Upper lobe of right lung (tissue), 1 donor: ENCODE measurements around the gene TIMM9. TPM values are rescaled to one million over a fixed set of nuclear protein-coding genes. Genes with fewer than 3 reads are reported as not detected.

ENCODE experiments used
- ATAC-seq: fragments of 200-7000 bp; cut with Tn5 transposase; one replicate; pipeline ENCODE4 v1.9.1; 2020; ENCODE audit warnings: mild to moderate bottlenecking, moderate library complexity
- DNase-seq: peaks from one replicate; pipeline ENCODE4 v3.0.0-alpha.2; 2020
- H3K27ac ChIP-seq: fragments of 200-600 bp; one replicate; pipeline ENCODE4 v1.8.0; 2022
- H3K27me3 ChIP-seq: fragments of 200-600 bp; one replicate; pipeline ENCODE4 v1.8.0; 2022; ENCODE audit warnings: mild to moderate bottlenecking
- H3K36me3 ChIP-seq: fragments of 200-600 bp; one replicate; pipeline ENCODE4 v1.8.0; 2022
- H3K4me1 ChIP-seq: fragments of 200-600 bp; one replicate; pipeline ENCODE4 v1.8.0; 2022
- H3K4me3 ChIP-seq: fragments of 200-600 bp; one replicate; pipeline ENCODE4 v1.8.0; 2022; ENCODE audit warnings: mild to moderate bottlenecking
- H3K9me3 ChIP-seq: fragments of 200-600 bp; one replicate; pipeline ENCODE4 v1.8.0; 2022
- CTCF ChIP-seq: fragments of 200-600 bp; IDR thresholded peaks from one replicate; pipeline ENCODE4 v1.8.0; 2022; ENCODE audit warnings: antibody characterized with exemption
- intact Hi-C: fragments of 100-400 bp; cut with DNase I; formaldehyde crosslinking; loops from one replicate; pipeline ENCODE4 v1.11.0; 2022
- total RNA-seq: library from RNA; stranded (reverse); fragmentation: NEBNext Ultra II Directional; extraction: Animal tissue kit (Norgen Biotek cat#: 25700); gene quantifications from one replicate; pipeline ENCODE4 v1.2.1, GENCODE V29; 2021
- donor health status: DM: no; HTN: yes; CAD: no; lungs with severe emphysema.

TIMM9 gene
- total RNA-seq, 1 donor from 2014 or later: 24.9 TPM

GRCh38 chr14:58395812-58396788 is 31.2 kb downstream of the TIMM9 start, which contains the start of gene TOMM20L:
Gene TOMM20L (plus strand): TSS chr14:58395930. CDS start chr14:58395958, 28 bp downstream.
- no peaks in the 10 kb centered on the region for H3K36me3 ChIP-seq
- DNase-seq: peak; percentile 89
- no peaks in the 10 kb centered on the region for H3K27me3 ChIP-seq
- peak; percentile 98 for ATAC-seq
- peak; percentile 89 for TF ChIP-seq CTCF
- H3K4me3 ChIP-seq: peak within 1 kb of the TSS; percentile 61
- peaks cover 6% of the 10 kb centered on the region for H3K4me1 ChIP-seq
- intact Hi-C loops: no loop called here
- H3K9me3 ChIP-seq: no peaks in the 10 kb centered on the region
- peak within 1 kb of the TSS; percentile 83 for H3K27ac ChIP-seq

GRCh38 chr14:58395562-58395811 is 31.8 kb downstream of the TIMM9 start:
- peak overlapping the region; percentile 83 for H3K27ac ChIP-seq
- no peak for TF ChIP-seq CTCF
- H3K4me3 ChIP-seq: peak overlapping the region; percentile 61
- no peaks in the 10 kb centered on the region for H3K36me3 ChIP-seq
- peaks cover 6% of the 10 kb centered on the region for H3K4me1 ChIP-seq
- no peak for ATAC-seq
- DNase-seq: no peak
- H3K27me3 ChIP-seq: no peaks in the 10 kb centered on the region
- H3K9me3 ChIP-seq: no peaks in the 10 kb centered on the region
- intact Hi-C loops: no loop called here

GRCh38 chr14:58390830-58391229 is 36.5 kb downstream of the TIMM9 start:
- no peak overlapping the region for H3K27ac ChIP-seq
- no peak overlapping the region for H3K4me3 ChIP-seq
- no peaks in the 10 kb centered on the region for H3K4me1 ChIP-seq
- intact Hi-C loops: no loop called here
- no peak for TF ChIP-seq CTCF
- ATAC-seq: no peak
- DNase-seq: no peak
- no peaks in the 10 kb centered on the region for H3K9me3 ChIP-seq
- no peaks in the 10 kb centered on the region for H3K36me3 ChIP-seq
- H3K27me3 ChIP-seq: no peaks in the 10 kb centered on the region

- intact Hi-C loops: no loop called here
- H3K36me3 ChIP-seq: peaks cover 72% of the 10 kb centered on the region
- no peak for DNase-seq
- no peak overlapping the region for H3K4me3 ChIP-seq
- TF ChIP-seq CTCF: no peak
- no peaks in the 10 kb centered on the region for H3K4me1 ChIP-seq
- no peaks in the 10 kb centered on the region for H3K9me3 ChIP-seq
- H3K27ac ChIP-seq: no peak overlapping the region
- ATAC-seq: no peak
- H3K27me3 ChIP-seq: no peaks in the 10 kb centered on the region
Measured at GRCh38 chr14:58376791-58377190, 50.5 kb downstream of the TIMM9 start.

- Histone ChIP-seq H3K9me3 (no peaks in the 10 kb centered on the region), H3K4me1 (no peaks in the 10 kb centered on the region), H3K27ac (no peak overlapping the region), H3K27me3 (no peaks in the 10 kb centered on the region), H3K36me3 (peaks cover 95% of the 10 kb centered on the region), H3K4me3 (no peak overlapping the region)
- intact Hi-C loops: no loop called here
- no peak for ATAC-seq
- no peak for DNase-seq
- no peak for TF ChIP-seq CTCF
Measured at GRCh38 chr14:58368956-58369355, 58.4 kb downstream of the TIMM9 start.
